ENCODE data around the gene SLC41A3.
"Not testable (repeated sequence)": the region's sequence is repeated elsewhere in the genome, so short reads cannot be mapped to it uniquely, and the experiment has no call there.

Gene SLC41A3

DNA sequence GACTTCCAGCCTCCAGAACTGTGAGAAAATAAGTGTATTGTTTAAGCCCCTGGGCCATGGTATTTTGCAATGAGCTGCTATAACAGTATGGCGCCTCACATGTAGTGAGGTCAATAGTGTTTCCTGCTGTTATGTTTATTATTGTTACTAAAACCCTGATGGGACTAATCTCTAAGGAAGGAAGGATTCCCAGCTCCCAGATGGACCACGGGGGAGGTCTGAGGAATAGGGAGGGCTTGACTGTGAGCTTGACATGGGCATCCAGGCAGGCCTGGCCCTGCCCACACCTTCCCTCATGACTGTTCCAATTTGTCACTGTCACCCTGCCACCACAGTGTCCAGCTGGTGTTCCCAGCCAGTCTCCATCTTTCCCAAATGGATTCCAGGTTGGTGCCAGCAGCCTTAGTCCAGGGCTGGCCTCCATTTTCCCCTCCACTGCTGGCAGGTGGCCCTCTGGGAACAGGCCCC, 14.5 kb upstream of the SLC41A3 start:
- ATAC-seq (replicated peaks) (no peak), DNase-seq (no peak)
- Mint-ChIP-seq H3K9me3 (peaks cover 7 to 9% of the 10 kb centered on the region in 2 donors), H3K4me3 (no peak overlapping the region), H3K4me1 (ENCODE audit: low read depth in 2 of 2) (no peaks in the 10 kb centered on the region), H3K27ac (no peak overlapping the region), H3K27me3 (peaks cover 4 to 33% of the 10 kb centered on the region in 2 donors), H3K36me3 (ENCODE audit: insufficient read depth) (no peaks in the 10 kb centered on the region)

GRCh38 chr3:126097801-126098200, 13.9 kb upstream of the SLC41A3 start:
- no peak for ATAC-seq (replicated peaks)
- no peak for DNase-seq
- Mint-ChIP-seq H3K9me3 (peaks cover 7 to 9% of the 10 kb centered on the region in 2 donors), H3K27ac (no peak overlapping the region), H3K27me3 (peaks cover 4 to 31% of the 10 kb centered on the region in 2 donors), H3K4me3 (no peak overlapping the region), H3K4me1 (ENCODE audit: low read depth in 2 of 2) (no peaks in the 10 kb centered on the region), H3K36me3 (ENCODE audit: insufficient read depth) (no peaks in the 10 kb centered on the region)

- not testable (repeated sequence) for H3K4me1 Mint-ChIP-seq (ENCODE audit: low read depth in 2 of 2); H3K27ac Mint-ChIP-seq; H3K9me3 Mint-ChIP-seq; H3K4me3 Mint-ChIP-seq; DNase-seq; ATAC-seq (replicated peaks); H3K36me3 Mint-ChIP-seq (ENCODE audit: insufficient read depth)
- H3K27me3 Mint-ChIP-seq, result peaks cover 10 to 24% of the 10 kb centered on the region in 2 donors
Measured at GRCh38 chr3:126096274-126096673, 12.3 kb upstream of the SLC41A3 start.

GRCh38 chr3:126092128-126092527, 8.2 kb upstream of the SLC41A3 start:
- not testable (repeated sequence) for ATAC-seq (replicated peaks); H3K27ac Mint-ChIP-seq; DNase-seq; H3K4me1 Mint-ChIP-seq (ENCODE audit: low read depth in 2 of 2); H3K27me3 Mint-ChIP-seq; H3K36me3 Mint-ChIP-seq (ENCODE audit: insufficient read depth); H3K9me3 Mint-ChIP-seq; H3K4me3 Mint-ChIP-seq

DNA sequence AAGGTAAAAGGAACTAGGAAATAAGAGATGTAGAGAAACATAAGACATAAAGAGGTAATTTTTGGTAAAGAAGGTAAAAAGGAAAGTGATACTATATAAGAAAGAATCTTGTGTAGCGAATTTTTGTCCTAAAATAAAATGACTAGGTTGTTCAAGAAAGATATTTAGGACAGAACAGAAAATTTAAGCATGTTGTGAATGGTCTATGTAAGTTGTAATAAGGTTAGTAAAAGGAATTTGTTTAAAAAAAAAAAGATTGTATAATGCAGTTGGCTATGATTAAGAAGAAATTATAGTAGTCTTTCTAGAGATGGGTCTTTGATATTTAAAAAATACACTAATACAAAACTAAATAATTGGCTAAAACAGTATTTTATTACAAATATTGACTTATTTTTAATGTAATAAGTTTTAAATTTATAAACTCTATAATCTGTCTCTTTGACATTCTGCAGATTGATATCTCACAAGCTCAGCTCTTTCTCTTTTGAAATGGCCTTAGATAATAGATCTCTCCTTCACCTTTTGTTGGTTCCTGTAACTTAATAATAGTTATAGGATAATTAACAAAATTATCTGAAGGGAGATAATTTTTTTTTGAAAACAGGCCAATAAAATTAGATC, 3.7 kb upstream of the SLC41A3 start:
- Mint-ChIP-seq H3K27me3 (peaks cover 4 to 7% of the 10 kb centered on the region in 2 donors), H3K9me3 (no peaks in the 10 kb centered on the region), H3K4me3 (no peak overlapping the region), H3K27ac (no peak overlapping the region), H3K36me3 (ENCODE audit: insufficient read depth) (no peaks in the 10 kb centered on the region), H3K4me1 (ENCODE audit: low read depth in 2 of 2) (peaks cover 14 to 15% of the 10 kb centered on the region in 2 donors)
- DNase-seq (no peak), ATAC-seq (replicated peaks) (no peak)

GRCh38 chr3:126085841-126086240, 1.9 kb upstream of the SLC41A3 start:
- no peaks in the 10 kb centered on the region for H3K27me3 Mint-ChIP-seq
- H3K36me3 Mint-ChIP-seq (ENCODE audit: insufficient read depth), result no peaks in the 10 kb centered on the region
- no peaks in the 10 kb centered on the region for H3K9me3 Mint-ChIP-seq
- peaks cover 14 to 15% of the 10 kb centered on the region in 2 donors for H3K4me1 Mint-ChIP-seq (ENCODE audit: low read depth in 2 of 2)
- H3K27ac Mint-ChIP-seq, result no peak overlapping the region
- ATAC-seq (replicated peaks), result no peak
- peak overlapping the region in 1 of 2 donors; percentile 78 for H3K4me3 Mint-ChIP-seq
- DNase-seq, result no peak

DNA sequence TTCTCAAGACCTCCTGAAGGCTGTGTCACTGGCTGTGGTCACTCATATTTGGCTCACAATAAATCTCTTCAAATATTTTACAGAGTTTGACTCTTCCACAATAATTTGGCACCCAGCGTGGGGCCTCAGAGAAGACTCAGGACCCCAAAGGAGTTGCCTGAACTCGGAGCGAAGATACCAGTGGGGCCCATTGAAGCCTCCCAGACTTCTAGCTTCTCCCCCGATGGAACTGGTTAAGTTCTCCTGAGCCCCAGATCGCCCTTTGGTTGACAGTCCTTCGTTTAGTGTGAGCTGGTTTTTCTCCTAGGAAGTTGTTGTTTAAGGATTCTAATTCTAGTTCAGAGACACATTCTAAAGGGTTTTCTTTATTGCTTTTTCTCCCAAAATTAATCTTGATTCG, 1.4 kb upstream of the SLC41A3 start:
- Mint-ChIP-seq H3K27ac (peak overlapping the region in 1 of 2 donors; percentile 46), H3K9me3 (no peaks in the 10 kb centered on the region), H3K36me3 (ENCODE audit: insufficient read depth) (no peaks in the 10 kb centered on the region), H3K4me3 (peak overlapping the region; percentile 78 to 93), H3K4me1 (ENCODE audit: low read depth in 2 of 2) (peaks cover 14 to 15% of the 10 kb centered on the region in 2 donors), H3K27me3 (no peaks in the 10 kb centered on the region)
- DNase-seq (no peak), ATAC-seq (replicated peaks) (no peak)

DNA sequence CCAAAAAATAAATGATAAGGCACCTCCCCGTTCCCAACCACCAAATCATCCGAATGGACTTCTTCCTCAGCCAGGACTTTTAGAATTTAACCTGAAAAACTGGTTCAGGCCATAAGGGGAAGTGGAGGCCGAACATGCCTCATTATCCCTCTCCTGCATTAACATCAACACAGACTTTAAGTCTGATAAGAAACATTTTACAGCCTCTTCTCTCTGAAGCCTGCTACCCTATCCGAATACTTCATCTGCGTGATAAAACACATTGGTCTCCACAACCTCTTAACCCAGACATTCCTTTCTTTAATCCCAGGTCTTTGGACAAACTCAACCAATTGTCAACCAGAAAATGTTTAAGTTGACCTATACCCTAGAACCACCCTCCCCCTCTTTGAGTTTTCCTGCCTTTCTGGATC, 850 bp upstream of the SLC41A3 start:
- Mint-ChIP-seq H3K27ac (peak overlapping the region; percentile 46 to 96), H3K4me3 (peak overlapping the region; percentile 78 to 93), H3K4me1 (ENCODE audit: low read depth in 2 of 2) (peaks cover 14 to 15% of the 10 kb centered on the region in 2 donors), H3K9me3 (no peaks in the 10 kb centered on the region), H3K27me3 (no peaks in the 10 kb centered on the region), H3K36me3 (ENCODE audit: insufficient read depth) (no peaks in the 10 kb centered on the region)
- no peak for DNase-seq
- ATAC-seq (replicated peaks), result no peak

- peak; percentile 15 to 28 (median 24) for DNase-seq
- Mint-ChIP-seq H3K4me3 (peak overlapping the region; percentile 78 to 93), H3K4me1 (ENCODE audit: low read depth in 2 of 2) (peaks cover 14 to 15% of the 10 kb centered on the region in 2 donors), H3K9me3 (no peaks in the 10 kb centered on the region), H3K27me3 (no peaks in the 10 kb centered on the region), H3K27ac (peak overlapping the region; percentile 92 to 96), H3K36me3 (ENCODE audit: insufficient read depth) (no peaks in the 10 kb centered on the region)
- ATAC-seq (replicated peaks), result peak; percentile 52
Measured at GRCh38 chr3:126083511-126083912, 412 bp downstream of the SLC41A3 start.

- Mint-ChIP-seq H3K27me3 (no peaks in the 10 kb centered on the region), H3K4me3 (peak overlapping the region; percentile 78 to 93), H3K9me3 (no peaks in the 10 kb centered on the region), H3K4me1 (ENCODE audit: low read depth in 2 of 2) (peaks cover 14 to 15% of the 10 kb centered on the region in 2 donors), H3K27ac (peak overlapping the region; percentile 92 to 96), H3K36me3 (ENCODE audit: insufficient read depth) (no peaks in the 10 kb centered on the region)
- no peak for DNase-seq
- no peak for ATAC-seq (replicated peaks)
Measured at GRCh38 chr3:126083138-126083445, 832 bp downstream of the SLC41A3 start.

- Mint-ChIP-seq H3K27me3 (no peaks in the 10 kb centered on the region), H3K36me3 (ENCODE audit: insufficient read depth) (no peaks in the 10 kb centered on the region), H3K4me3 (peak overlapping the region; percentile 78 to 93), H3K9me3 (no peaks in the 10 kb centered on the region), H3K27ac (peak overlapping the region; percentile 92 to 96), H3K4me1 (ENCODE audit: low read depth in 2 of 2) (peaks cover 14 to 15% of the 10 kb centered on the region in 2 donors)
- ATAC-seq (replicated peaks) (no peak), DNase-seq (no peak)
Measured at GRCh38 chr3:126082362-126083137, 1.4 kb downstream of the SLC41A3 start.

GRCh38 chr3:126081618-126082361, 2.1 kb downstream of the SLC41A3 start:
- Mint-ChIP-seq H3K27me3 (no peaks in the 10 kb centered on the region), H3K27ac (no peak overlapping the region), H3K9me3 (no peaks in the 10 kb centered on the region), H3K4me3 (no peak overlapping the region), H3K4me1 (ENCODE audit: low read depth in 2 of 2) (peaks cover 14 to 15% of the 10 kb centered on the region in 2 donors), H3K36me3 (ENCODE audit: insufficient read depth) (no peaks in the 10 kb centered on the region)
- no peak for ATAC-seq (replicated peaks)
- no peak for DNase-seq

GRCh38 chr3:126080970-126081369, 3.0 kb downstream of the SLC41A3 start:
- Mint-ChIP-seq H3K4me1 (ENCODE audit: low read depth in 2 of 2) (peaks cover 14 to 15% of the 10 kb centered on the region in 2 donors), H3K36me3 (ENCODE audit: insufficient read depth) (no peaks in the 10 kb centered on the region), H3K27me3 (no peaks in the 10 kb centered on the region), H3K4me3 (no peak overlapping the region), H3K27ac (no peak overlapping the region), H3K9me3 (no peaks in the 10 kb centered on the region)
- ATAC-seq (replicated peaks) (no peak), DNase-seq (no peak)
